HG03565 (cell line): ENCODE results near the gene PLPP4.

Source experiments
- ATAC-seq: cut with Tn5 transposase; IDR thresholded peaks from one replicate; pipeline ENCODE4 v1.9.1; 2021; ENCODE audit warnings: mild to moderate bottlenecking, moderate library complexity; ENCODE audit not compliant: unreplicated experiment

Gene PLPP4

DNA sequence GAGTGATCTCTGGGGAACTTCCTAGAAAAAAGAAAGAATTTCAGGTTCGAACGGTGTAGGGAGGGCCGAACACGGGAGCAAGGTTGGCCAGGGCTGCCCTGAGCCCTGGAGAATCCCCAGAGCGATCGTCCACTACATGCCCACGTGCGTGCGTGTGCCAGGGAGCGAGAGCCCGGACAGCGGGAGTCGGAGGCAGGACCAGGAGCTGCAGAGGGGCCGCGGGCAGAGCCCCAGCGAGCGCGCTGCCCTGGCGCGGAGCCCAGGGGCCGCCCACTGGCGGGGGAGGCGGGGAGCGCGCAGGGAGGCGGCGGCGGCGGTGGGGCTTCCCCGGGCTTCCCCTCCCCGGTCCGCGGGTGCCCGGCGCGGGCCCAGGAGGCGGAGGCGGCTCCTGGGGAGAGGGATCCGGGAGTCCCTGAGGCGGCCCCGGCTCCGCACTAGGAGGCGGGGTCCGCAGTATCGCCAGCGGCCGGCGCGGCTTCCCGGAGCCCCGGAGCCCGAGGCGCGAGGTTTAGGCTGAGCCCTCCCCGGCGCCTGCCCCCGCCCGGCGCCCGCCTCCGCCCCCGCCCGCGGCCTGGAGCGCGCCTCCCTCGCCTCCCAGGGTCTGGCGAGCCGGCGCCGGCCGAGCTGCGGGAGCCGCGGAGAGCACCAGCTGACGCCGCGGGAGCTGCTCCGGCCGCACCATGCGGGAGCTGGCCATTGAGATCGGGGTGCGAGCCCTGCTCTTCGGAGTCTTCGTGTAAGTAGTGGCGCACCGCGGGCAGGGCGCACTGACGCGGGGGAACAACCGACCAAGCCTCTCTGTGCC is at the start of gene PLPP4:
Gene PLPP4 (plus strand): TSS at position 602 of the 805 bp plus-strand sequence. CDS start 79 bp downstream, at position 681.
- ATAC-seq = no peak

DNA sequence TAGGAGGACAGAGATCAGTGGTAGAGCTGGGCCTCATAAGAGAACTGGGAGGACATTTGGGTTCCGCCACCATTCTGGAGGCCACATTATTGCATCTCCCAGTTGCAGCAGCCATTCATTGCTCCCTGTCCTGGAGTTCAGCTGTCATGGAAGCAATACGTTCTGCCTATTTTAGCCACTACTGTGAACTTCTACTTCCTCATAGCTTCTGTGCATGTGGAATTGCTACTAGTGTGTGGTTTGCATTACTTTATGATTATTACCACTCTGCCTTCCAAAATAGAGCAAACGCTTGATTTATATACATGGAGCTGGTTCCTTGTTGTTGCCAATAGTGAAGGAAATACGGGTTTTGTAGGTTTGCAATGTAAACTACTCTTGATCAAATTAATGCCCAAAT is 47.2 kb upstream of the PLPP4 start:
- ATAC-seq = no peak

DNA sequence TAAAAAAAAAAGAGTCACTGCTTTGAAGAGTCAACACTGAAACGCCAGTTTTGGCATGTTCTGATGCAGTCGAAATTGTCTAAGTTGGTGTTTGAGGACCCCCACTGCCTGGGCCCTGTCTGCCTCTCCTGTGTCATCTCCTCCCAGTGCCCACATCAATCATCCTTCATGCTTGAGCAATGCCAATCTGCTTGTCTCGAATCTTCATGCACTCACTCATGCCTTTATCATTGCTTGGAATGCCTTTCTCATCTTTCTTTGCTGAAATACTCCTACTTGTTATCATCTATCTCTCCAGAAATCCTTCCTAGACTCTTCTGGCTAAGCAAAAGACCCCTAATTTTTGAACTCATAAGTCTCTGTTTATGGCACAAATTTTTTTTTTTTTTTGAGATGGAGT is 42.1 kb upstream of the PLPP4 start:
- no peak for ATAC-seq

DNA sequence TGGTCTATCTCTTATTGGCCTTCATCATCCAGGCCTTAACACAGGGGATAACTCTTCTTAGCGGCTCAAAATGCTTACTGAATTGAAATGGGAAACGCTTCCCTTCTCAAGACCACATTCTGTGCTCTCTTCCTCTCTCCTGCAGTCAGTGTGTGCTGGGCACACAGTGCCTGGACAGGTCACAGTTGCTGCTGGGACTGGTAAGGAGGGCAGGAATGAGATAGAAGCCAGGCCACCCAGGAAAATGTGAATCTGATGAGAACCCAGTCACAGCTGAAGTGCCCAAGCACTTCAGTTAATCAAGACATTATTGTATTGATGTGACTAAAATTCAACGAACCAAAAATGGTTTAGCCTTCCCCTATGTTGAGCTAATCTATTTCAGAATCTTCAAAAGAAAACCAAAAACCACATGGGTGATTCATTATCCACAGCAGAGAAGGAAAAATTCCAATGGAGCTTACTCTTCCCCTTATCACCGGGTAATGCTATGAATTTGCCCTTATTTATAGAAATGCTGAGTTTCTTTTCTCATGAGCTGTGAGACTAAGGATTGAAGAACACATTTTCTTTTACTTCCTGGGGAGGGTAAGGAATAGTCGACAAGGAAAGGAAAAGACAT is 41.2 kb upstream of the PLPP4 start:
- ATAC-seq = no peak

DNA sequence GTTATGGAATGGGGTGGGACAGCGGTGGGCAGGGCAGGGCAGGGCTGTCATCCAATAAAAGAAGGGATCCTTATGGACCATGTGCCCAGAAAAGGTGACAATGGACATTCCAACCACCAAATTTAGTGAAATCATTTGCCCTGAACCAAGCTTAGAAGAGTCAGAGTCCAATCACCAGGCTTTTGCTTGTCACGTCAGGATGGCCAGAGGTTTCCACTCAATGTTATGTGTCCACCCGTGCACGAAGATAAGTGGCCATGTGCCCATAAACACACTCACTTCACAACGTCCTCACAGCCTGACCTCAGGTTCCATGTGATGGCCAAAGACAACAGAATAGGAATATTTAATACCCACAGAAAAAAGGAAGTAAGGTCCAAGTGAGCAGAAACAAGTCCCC is 36.6 kb upstream of the PLPP4 start:
- ATAC-seq = no peak

DNA sequence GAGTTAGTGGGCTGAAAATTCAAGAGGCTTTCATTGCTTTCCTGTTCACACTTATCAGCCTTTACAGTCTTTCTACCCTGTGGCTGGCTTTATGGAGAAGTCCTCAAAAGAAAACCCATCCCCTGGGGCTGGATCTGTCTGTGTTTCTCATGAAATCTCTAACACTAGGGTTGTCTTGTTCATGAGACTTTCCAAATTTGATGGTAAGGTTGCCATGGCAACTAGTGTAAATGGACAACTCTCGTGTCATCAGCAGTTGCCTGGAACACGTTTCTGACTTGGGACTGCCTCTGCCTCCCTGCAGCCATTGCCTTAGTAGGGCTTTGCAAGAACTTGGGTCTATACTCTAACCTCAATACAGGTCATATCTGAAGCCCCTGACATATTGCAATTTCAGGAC is 35.8 kb upstream of the PLPP4 start:
- no peak for ATAC-seq

DNA sequence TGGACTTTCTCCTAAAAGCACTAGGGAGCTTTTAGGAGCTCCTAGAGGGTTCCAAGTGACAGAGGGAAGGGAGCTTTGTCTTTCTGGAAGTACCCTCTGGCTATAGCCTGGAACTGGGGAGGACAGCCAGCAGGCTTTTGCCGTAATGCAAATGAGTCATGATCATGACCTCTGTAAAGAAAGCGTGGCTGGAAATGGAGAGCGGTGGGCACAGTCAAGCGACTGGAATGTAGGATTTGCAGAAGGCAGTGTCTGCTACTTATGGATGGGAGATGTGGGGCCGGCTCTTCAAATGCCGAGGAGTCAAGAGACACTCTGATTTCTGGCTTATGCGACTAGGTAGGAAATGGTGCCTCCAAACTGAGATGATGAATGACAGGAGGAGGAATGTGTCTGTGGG is 34.6 kb upstream of the PLPP4 start:
- no peak for ATAC-seq

DNA sequence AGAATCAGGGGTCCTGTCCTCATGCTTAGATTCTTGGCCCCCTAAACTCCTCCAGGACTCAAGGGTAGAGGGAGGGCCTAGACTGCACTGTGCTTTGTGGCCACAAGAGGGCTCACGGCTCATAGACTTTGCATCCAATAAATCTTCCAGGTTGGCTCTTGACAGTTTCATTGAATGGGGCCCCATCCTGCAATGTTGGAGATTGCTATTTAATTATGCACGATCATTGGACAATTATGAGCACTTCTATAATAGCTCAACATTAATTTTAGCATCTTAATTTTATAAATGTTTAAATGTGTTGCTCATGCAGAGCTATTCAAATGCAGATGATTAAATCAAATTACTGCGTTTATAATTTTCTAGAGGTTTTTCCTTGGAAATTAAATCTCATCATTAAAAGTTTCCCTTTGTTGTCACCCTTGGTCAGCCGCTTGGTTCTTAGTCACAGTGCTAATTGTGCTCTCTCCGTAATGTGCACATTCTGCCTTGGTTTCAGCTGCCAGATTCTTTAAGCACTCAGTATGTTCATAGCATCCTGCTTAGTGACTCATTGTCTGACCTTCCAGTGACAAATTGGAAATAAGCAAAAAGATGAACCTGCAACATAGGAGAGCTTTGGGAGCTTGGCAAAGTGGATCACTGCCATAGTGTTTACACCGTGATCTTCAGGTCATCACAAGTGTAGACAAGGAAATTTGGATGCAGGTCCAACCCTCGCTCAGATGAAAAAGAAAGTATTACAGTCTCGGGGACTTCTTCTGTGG is 33.4 kb upstream of the PLPP4 start:
- no peak for ATAC-seq

DNA sequence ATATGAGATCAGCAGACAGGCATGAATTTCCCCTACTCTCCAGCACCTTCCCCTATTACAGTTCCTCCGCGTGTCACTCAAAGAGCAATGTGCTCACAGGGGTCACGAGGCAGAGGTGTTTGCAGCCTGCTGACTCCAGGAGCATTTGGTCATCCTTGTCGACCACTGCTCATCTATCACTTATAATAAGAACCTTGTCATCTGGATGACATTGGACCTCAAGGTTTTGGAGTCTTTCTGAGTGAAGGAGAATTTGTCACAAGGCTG is 32.9 kb upstream of the PLPP4 start:
- ATAC-seq = no peak

DNA sequence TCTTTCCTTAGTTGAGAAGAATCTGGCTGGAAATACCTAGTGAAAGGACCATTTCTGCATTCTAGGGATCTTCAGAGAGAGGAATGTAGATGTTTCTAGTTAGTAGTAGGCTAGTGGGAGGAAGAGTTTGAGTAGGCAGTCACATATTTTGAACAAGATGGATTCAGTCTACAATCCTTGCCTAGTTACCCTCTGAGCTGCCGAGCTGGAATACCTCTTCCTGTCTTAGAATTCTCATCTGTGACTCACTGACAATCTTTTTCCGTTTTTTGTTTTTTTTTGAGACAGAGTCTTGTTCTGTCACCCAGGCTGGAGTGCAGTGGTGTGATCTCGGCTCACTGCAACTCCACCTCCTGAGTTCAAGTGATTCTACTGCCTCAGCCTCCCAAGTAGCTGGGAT is 30.7 kb upstream of the PLPP4 start:
- no peak for ATAC-seq

DNA sequence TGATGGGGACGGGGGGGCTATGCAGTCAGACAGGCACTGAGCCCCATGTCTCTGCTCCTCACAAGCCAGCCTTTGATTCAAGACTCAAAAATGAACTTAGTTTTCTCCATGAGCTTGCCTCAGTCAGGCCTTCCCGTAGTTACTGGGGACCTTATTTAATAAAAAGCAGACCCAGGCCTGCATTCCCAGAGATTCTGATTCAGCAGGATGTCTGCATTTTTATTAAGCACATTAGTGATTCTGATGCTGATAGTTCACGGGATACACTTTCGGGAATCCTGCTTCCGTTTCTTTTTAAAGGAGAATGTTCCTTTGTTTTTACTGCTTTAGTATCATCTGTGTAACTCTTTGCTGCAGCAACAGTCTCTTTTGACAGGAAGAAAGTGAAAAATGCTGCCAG is 28.3 kb upstream of the PLPP4 start:
- ATAC-seq = no peak

DNA sequence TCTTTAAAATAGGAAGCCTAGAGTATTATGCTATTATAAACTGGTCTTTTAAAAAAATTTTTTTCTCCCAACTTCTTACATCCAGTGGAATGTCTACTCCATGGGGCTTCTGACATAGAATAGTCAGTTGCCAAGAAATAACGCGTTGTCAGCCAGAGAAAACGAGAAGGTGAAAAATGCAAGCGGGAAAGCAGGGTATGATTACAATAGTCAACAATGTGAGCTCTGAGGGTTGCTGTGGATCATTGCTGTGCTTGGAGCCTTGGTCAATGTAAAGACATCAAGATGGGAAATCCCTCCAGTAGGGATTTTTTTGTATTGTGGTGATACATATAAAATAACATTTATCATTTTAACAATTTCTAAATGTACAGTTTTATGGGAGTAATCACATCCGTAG is 27.6 kb upstream of the PLPP4 start:
- ATAC-seq = no peak

DNA sequence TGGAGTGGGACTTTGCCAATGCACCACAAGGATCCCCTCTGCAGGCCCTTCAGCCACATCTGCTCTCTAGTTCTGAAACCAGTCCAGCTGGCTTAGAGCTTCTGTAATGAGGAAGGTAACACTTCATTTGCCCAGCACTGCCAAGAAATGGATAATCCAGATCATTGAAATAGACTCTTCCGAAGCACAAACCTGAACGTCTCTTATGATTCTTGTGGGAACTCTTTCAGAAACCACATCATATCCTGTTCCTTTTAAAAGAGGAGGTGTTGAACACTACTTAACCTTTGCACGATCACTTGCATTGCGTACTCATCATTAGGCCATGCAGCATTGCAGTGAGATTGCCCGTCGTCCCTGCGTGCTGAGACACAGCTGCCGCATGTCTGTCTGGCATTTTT is 25.8 kb upstream of the PLPP4 start:
- ATAC-seq = no peak

DNA sequence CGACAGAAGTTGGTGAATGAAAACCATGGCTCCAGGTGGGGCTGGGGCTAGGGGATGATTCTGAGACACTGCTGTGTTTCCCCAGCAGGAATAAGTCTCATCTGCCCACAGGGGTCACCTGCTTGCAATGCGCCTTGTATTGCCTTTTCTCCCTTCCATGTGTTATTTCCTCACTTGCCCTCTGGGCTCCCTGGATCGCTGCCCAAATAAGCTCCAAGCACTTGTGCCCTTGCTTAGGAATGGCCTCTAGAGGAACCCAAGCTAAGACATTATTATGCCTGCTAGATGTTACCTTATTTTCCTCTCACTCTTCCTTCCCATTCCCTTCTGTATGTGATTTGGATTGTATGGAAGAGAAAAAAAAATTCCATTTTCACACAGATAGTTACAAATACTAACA is 24.8 kb upstream of the PLPP4 start:
- ATAC-seq = no peak

DNA sequence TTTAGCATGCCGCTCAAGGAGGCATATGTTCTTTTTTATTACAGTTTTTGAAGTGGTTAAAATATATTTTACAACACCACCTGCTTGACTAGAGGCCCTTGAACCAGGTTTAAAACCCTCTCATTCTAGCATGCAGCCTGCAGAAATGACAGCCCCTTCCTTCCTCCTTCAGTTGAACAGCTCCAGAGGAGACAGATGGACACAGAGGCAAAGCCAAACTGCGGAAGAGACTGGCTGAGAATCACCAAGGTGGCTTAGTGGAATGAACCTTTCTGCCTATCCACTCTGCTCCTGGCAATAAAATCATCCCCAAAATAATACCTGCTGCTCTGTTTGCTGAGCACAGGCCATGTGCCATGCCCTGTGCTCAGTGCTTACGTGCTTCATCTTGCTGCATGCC is 23.9 kb upstream of the PLPP4 start:
- no peak for ATAC-seq

DNA sequence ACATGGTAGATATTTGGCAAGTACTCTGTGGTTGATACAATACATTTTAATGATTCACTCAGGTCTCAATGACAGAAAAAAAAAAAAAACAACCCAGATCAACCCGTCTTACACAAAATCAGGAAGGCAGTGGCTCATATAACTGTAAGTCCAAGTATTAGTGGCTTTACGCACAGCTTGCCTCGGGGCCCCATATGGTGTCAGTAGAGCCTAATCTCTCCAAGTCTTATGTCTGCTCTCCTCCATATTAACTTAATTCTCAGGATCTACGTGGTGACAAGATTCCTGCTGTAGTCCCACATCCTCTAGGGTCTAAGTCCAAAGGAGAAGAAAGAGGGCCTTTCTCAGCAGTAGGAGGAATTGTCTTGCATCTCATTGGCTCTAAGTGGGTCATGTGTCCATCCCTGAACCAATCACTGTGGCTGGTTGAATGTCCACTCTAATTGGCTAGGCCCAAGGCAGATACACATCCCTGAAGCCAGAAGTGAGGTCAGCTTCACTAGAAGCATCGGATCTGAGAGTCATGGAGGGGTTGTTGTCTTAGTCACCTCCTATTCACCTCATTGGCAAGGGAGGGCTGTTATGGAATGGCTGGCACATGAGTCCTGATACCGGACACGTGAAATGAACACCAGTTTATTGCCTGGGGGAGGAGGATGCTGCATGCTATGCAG is 20.5 kb upstream of the PLPP4 start:
- no peak for ATAC-seq

DNA sequence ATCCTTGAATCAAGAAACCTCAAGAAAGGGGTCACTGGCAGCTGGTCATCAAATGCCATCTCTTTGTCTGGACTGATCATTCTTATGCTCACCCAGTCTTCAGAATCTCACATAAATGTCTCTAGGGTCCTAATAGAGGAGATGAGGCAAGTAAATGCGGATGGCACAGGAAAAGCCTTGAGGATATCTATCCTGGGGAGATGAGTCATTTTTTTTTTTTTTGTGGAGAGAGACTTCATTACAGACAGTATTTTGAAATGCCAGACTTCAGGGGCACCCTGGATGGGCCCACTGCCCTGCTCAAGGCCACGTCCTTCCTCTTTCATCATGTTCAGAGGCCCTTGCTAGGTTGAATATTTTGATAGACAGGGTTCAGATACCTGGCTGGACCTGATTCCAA is 19.5 kb upstream of the PLPP4 start:
- ATAC-seq = no peak

DNA sequence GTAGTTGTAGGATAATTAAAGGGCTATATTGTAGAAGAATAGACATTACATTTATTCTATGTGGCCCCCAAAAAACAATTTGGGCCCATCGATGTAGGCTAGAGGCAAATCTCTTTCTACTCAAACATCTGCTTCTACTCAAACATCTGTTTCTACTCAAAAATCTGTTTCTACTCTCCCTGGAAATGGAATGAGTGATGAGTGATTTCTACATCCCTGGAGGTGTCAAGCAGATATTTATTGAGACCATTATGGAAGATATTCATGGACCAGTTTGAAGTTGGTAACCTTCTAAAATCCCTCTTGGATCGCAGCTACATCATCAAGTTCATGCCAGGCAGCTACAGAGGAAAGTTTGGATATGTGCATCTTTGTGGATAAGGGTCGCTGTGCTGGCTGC is 5.1 kb upstream of the PLPP4 start:
- no peak for ATAC-seq

DNA sequence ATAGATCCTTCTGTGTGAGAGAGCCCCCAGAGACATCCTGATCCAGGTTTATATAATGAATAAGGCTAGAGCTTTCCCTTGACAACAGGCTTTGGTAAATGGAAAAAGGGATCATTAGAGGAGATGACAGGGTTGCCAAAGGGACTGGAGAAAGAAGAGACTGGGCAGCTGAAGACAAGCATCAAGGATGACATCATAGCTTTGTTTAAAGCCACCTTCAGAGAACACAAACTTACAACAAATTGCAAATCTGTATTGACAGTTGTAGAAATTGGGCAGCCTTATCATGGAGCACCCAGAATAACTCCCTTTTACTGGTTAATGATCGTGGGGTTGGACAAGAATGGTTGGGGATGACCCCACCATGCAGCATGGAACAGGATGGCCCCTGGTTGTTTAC is 3.7 kb upstream of the PLPP4 start:
- ATAC-seq = no peak

DNA sequence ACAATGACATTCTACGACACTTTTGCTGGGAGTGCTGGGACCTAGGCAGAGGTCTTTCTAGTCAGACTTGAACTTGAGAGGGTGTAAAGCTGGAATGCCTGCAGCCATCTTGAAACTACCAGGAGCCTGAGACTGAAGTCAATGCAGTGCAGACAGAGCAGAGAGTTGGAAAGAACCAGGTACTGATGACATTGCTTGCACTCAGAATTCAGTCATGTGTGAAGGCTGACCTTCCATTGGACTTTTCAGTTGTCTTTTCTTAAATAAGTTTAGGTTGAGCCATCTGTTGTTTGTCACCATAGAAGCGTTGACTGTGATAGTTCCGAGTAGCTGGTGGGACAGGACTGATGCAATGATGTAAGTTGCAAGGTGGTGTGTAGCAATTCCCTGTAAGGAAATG is 3.1 kb upstream of the PLPP4 start:
- ATAC-seq = no peak

DNA sequence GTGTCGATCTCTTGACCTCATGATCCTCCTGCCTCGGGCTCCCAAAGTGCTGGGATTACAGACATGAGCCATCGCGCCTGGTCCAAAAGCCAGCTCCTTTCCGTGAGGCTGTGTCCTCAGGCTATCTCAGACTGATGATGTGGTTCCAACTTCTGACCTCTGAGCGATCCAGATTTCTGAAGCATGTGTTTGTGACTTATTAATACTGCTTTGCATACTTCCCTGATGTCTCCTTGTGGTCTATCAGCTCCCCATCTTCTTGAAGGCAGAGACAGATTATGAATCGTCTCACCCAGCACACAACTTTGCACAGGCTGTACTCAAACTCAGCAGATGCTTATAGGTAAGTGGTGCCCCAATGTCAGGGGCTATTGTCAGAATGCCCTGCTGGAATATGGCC is 2.0 kb upstream of the PLPP4 start:
- ATAC-seq = no peak

DNA sequence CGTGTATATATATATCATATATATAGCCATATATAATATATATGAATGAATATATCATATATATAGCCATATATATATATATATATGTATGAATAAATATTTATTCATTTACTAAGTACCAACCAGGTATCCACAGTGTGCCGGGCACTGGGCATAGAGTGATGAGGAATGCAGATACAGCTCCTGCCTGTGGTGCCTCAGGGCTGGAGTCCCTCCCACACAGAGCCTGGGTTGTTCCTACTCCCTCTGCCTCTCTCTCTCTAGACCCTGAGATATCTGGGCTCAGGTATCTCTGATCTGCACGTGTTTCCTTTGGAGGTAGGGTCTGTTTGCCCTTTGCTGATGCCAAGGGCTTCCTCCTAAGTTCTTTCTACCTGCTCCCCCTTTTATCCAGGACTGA is 1.4 kb upstream of the PLPP4 start:
- no peak for ATAC-seq
